HEK293 (cell line): ENCODE data around the gene PSD2.

Experiments used
- TCF7L2 ChIP-seq: IDR thresholded peaks from 2 replicates; pipeline ENCODE4 v1.6.1; 2011; ENCODE audit warnings: low read depth, mild to moderate bottlenecking, inconsistent platforms, low read length, moderate library complexity, borderline replicate concordance
- ZNF23 ChIP-seq: fragments of 450-650 bp; formaldehyde crosslinking; IDR thresholded peaks from 2 replicates; pipeline ENCODE4 v1.5.1; 2016; ENCODE audit warnings: missing biosample characterization, missing genetic modification characterization, borderline replicate concordance
- ZNF394 ChIP-seq: fragments of 450-650 bp; formaldehyde crosslinking; IDR thresholded peaks from 2 replicates; pipeline ENCODE4 v1.5.1; 2016; ENCODE audit warnings: missing biosample characterization, missing genetic modification characterization, mild to moderate bottlenecking, moderate library complexity, borderline replicate concordance
- ZNF561 ChIP-seq: fragments of 450-650 bp; IDR thresholded peaks from 2 replicates; pipeline ENCODE4 v1.5.1; 2018; ENCODE audit warnings: missing biosample characterization, missing genetic modification characterization, borderline replicate concordance
- TF ChIP-seq, protein P1 (sequence below): fragments of 450-650 bp; formaldehyde crosslinking; IDR thresholded peaks from 2 replicates; pipeline ENCODE4 v1.5.1; 2016; ENCODE audit warnings: missing biosample characterization, missing genetic modification characterization

DNA sequence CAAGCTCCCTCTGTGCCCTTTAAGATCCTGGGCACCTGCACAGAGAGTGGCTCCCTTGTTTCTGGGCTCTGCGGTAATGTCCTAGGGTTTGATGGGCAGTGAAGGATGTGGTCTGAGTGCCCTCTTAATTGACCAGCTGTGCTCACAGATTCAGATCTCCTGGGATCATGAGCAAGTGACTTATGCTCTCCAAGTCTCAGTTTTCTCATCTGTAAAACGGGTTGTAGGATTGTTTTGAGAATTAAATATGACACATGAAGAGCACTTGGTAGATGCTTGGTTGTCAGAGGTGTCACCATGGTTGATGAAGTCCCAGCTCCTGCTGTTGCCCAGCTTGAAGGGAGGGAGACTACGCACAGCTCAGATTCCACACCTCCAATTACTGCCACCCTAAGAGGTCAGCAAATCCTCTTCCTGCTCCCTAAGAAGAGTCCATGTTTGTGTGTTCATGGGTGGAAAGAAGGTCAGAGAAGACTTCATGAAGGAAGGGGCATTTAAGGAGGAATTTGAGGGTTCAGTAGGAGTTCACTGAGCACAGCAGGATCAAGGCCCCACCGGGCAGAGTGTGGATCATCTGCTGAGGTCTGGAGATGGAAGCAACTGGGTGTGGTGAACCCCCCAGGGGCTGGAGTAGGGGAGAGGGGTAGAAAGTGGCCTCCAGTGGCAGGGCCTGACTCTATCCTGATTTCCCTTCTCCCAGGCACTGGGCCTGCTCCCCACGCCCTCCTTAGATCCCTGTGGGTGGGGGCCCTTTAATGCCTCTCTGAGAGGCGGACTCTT is 1.4 kb upstream of the PSD2 start:
- TF ChIP-seq, protein P1, sequence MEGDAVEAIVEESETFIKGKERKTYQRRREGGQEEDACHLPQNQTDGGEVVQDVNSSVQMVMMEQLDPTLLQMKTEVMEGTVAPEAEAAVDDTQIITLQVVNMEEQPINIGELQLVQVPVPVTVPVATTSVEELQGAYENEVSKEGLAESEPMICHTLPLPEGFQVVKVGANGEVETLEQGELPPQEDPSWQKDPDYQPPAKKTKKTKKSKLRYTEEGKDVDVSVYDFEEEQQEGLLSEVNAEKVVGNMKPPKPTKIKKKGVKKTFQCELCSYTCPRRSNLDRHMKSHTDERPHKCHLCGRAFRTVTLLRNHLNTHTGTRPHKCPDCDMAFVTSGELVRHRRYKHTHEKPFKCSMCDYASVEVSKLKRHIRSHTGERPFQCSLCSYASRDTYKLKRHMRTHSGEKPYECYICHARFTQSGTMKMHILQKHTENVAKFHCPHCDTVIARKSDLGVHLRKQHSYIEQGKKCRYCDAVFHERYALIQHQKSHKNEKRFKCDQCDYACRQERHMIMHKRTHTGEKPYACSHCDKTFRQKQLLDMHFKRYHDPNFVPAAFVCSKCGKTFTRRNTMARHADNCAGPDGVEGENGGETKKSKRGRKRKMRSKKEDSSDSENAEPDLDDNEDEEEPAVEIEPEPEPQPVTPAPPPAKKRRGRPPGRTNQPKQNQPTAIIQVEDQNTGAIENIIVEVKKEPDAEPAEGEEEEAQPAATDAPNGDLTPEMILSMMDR (tag by site-specific recombination): no peak
- no peak for TF ChIP-seq TCF7L2
- TF ChIP-seq ZNF561 (tag by site-specific recombination): no peak
- TF ChIP-seq ZNF23 (tag by site-specific recombination): no peak
- TF ChIP-seq ZNF394: no peak
